Neural crest cell (in vitro differentiated cells): ENCODE results near the gene FXYD2. TPM values are rescaled to one million over a fixed set of nuclear protein-coding genes. Genes with fewer than 3 reads are reported as not detected.

Experiments used
- DNase-seq: peaks from one replicate; pipeline ENCODE4 v3.0.0; 2021; ENCODE audit warnings: low read depth, mixed read lengths, low spot score
- H3K27ac Mint-ChIP-seq: one replicate; pipeline ENCODE4 v1.8.0; 2021; ENCODE audit warnings: mild to moderate bottlenecking, mixed read lengths; ENCODE audit not compliant: unreplicated experiment
- H3K27me3 Mint-ChIP-seq: 2 replicates; pipeline ENCODE4 v1.8.0; 2021; ENCODE audit warnings: low read depth, mild to moderate bottlenecking, mixed read lengths
- H3K36me3 Mint-ChIP-seq: 2 replicates; pipeline ENCODE4 v1.8.0; 2021; ENCODE audit warnings: low read depth, mild to moderate bottlenecking, mixed read lengths
- H3K4me1 Mint-ChIP-seq: 2 replicates; pipeline ENCODE4 v1.8.0; 2021; ENCODE audit warnings: mixed read lengths
- H3K4me3 Mint-ChIP-seq: one replicate; pipeline ENCODE4 v1.8.0; 2021; ENCODE audit warnings: mild to moderate bottlenecking, mixed read lengths
- H3K9me3 Mint-ChIP-seq: 2 replicates; pipeline ENCODE4 v1.8.0; 2021; ENCODE audit warnings: mixed read lengths
- total RNA-seq: library from RNA; stranded (reverse); gene quantifications from 2 replicates; pipeline ENCODE4 v1.2.1, GENCODE V29; 2021
- TF ChIP-seq, protein P1 (sequence below): fragments of 200-600 bp; sonication (generic); conservative IDR thresholded peaks from 2 replicates; pipeline ENCODE4 v1.5.0; 2021; ENCODE audit warnings: antibody characterized with exemption, mild to moderate bottlenecking

The FXYD2 gene
- total RNA-seq, 1 donor from 2014 or later = 0.26 TPM

DNA sequence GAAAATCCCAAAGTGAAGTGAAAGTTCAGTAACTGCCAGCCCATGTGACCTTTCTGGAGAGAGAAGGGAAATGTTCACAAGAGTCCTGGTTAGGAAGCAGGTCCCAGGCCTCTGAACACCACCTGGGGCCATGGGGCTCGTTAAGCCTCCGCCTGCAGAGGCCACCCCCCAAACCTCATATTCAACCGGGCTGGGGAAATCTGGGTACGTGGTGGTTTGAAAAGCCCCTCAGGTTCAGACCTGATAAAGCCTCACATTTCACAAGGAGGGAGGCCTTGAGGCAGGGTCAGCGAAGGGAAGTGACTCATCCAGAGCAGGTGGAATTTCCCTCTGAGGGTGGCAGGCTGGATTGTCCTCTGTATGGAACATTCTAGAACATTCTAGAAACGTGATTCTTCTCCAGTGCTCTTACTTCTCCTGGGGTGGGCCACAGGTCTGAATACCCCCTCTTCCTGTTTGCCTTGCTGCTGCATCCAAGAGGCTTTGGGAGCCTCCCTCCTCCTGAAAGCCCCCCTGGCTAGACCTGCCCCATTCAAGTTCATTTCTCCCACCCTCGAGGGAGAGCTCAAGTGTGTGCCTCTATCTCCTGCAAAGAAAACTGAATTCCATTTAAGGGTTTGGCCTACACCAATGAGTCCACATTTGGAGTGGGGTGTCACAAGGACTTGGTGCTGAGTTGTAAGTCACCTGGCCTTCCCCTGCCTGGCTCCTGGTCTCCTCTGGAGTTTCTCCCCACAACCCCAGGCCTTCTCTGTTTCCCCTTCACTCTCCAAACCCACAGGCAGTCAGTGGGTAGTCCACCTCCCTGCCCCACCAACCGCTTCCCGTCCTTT is 6.3 kb downstream of the FXYD2 start:
- H3K27ac Mint-ChIP-seq = no peak overlapping the region
- H3K9me3 Mint-ChIP-seq = no peaks in the 10 kb centered on the region
- TF ChIP-seq, protein P1, sequence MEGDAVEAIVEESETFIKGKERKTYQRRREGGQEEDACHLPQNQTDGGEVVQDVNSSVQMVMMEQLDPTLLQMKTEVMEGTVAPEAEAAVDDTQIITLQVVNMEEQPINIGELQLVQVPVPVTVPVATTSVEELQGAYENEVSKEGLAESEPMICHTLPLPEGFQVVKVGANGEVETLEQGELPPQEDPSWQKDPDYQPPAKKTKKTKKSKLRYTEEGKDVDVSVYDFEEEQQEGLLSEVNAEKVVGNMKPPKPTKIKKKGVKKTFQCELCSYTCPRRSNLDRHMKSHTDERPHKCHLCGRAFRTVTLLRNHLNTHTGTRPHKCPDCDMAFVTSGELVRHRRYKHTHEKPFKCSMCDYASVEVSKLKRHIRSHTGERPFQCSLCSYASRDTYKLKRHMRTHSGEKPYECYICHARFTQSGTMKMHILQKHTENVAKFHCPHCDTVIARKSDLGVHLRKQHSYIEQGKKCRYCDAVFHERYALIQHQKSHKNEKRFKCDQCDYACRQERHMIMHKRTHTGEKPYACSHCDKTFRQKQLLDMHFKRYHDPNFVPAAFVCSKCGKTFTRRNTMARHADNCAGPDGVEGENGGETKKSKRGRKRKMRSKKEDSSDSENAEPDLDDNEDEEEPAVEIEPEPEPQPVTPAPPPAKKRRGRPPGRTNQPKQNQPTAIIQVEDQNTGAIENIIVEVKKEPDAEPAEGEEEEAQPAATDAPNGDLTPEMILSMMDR = no peak
- H3K27me3 Mint-ChIP-seq = no peaks in the 10 kb centered on the region
- H3K4me3 Mint-ChIP-seq = no peak overlapping the region
- no peaks in the 10 kb centered on the region for H3K36me3 Mint-ChIP-seq
- DNase-seq = no peak
- H3K4me1 Mint-ChIP-seq = peaks cover 43% of the 10 kb centered on the region

DNA sequence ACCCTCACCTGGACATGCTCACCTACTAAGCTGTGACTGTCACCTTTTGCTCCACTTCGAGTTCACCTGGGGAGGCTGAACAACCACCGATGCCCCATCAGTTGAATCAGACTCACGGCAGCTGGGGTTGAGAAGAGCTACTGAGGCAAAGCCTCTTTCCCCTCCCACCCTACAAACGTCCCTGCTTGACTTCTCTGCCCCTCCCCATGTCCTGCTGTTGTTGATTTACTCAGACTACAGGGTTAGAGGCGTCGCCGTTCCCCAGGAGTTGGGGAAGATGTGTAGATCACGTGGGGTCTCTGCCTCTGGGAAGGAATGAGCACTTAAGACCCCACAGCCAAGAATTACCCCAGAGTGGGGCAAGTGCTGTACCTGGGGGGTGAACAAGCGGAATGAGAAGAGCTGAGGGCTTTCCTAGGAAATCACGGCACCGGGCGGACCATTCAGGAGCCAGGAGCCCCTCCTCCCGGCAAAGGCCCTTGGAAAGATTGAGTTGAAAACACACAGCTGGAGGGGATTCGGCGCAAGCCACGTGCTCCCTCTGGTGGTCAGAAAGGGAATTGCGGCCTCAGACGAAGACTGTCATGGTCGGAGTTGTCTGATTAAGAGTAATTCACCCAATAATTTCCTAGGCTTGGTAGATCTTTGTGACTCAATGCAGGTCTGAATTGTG is 7.0 kb downstream of the FXYD2 start:
- Mint-ChIP-seq H3K27me3 (no peaks in the 10 kb centered on the region), H3K4me3 (peak overlapping the region; percentile 21), H3K9me3 (no peaks in the 10 kb centered on the region), H3K27ac (peak overlapping the region; percentile 89), H3K36me3 (no peaks in the 10 kb centered on the region), H3K4me1 (peaks cover 39% of the 10 kb centered on the region)
- TF ChIP-seq, protein P1 = peak; percentile 99
- DNase-seq = peak; percentile 97

DNA sequence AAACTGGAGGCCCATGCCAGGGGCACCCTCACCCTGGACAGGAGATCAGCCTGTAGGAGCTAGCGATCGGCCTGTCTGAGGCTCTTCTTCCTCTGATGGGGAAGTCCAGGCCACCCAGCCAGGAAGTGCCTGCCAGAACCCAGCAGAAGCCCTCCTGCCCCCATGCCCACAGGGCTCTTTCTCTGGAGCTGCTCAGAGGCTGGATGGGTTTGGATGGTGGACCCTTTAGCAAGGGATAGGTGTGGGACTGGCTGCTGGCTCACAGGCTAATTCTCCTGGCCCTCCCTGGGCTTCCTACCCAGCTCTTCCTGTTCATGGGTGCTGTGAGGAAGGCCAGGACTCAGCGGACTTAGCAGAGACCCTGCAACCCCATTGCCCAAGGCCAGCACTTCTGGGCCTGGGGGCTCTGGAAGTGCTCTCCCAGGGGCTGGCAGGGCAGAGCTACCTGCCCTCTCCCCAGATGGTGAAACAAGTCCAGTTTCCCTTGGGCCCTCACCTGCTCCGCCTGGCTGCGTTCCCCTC is 7.6 kb downstream of the FXYD2 start:
- Mint-ChIP-seq H3K9me3 (no peaks in the 10 kb centered on the region), H3K4me1 (peaks cover 39% of the 10 kb centered on the region), H3K27me3 (peaks cover 3% of the 10 kb centered on the region), H3K4me3 (peak overlapping the region; percentile 21), H3K36me3 (no peaks in the 10 kb centered on the region), H3K27ac (peak overlapping the region; percentile 89)
- TF ChIP-seq, protein P1 = no peak
- DNase-seq = no peak

- peak; percentile 59 for DNase-seq
- Mint-ChIP-seq H3K27me3 (peaks cover 8% of the 10 kb centered on the region), H3K27ac (peak overlapping the region; percentile 80), H3K4me1 (peaks cover 39% of the 10 kb centered on the region), H3K36me3 (no peaks in the 10 kb centered on the region), H3K4me3 (peak overlapping the region; percentile 56), H3K9me3 (no peaks in the 10 kb centered on the region)
- TF ChIP-seq, protein P1 = no peak
Measured at GRCh38 chr11:117816151-117816741, 8.3 kb downstream of the FXYD2 start.

GRCh38 chr11:117815262-117815803 is 9.2 kb downstream of the FXYD2 start:
- Mint-ChIP-seq H3K4me1 (peaks cover 39% of the 10 kb centered on the region), H3K27me3 (peaks cover 17% of the 10 kb centered on the region)

More at GRCh38 chr11:117815262-117815803, 9.2 kb downstream of the FXYD2 start:
- TF ChIP-seq, protein P1 = no peak
- Mint-ChIP-seq H3K9me3 (no peaks in the 10 kb centered on the region), H3K4me3 (no peak overlapping the region), H3K36me3 (no peaks in the 10 kb centered on the region), H3K27ac (peak overlapping the region; percentile 20)
- no peak for DNase-seq
